HG03159 (cell line): Measurements from ENCODE around the gene ACADVL.
A peak's percentile ranks its signal among the peaks of the same experiment; 100 is the strongest.

Experiments used
- ATAC-seq: cut with Tn5 transposase; IDR thresholded peaks from one replicate; pipeline ENCODE4 v1.9.1; 2021; ENCODE audit warnings: mild to moderate bottlenecking, moderate library complexity; ENCODE audit not compliant: unreplicated experiment

Gene ACADVL

GRCh38 chr17:7191069-7191468 lies 28.7 kb upstream of the ACADVL start:
- ATAC-seq = no peak

GRCh38 chr17:7191571-7192270 lies 28.0 kb upstream of the ACADVL start:
- no peak for ATAC-seq

GRCh38 chr17:7192271-7192937 lies 27.3 kb upstream of the ACADVL start:
- no peak for ATAC-seq

GRCh38 chr17:7195971-7196370 lies 23.8 kb upstream of the ACADVL start:
- ATAC-seq = no peak

GRCh38 chr17:7196651-7197401 lies 22.9 kb upstream of the ACADVL start:
- no peak for ATAC-seq

- ATAC-seq = no peak
Observed at GRCh38 chr17:7203391-7203790, 16.3 kb upstream of the ACADVL start.

GRCh38 chr17:7204336-7204735 lies 15.4 kb upstream of the ACADVL start:
- ATAC-seq = no peak

- ATAC-seq = peak; percentile 72
Observed at GRCh38 chr17:7204828-7205461, 14.8 kb upstream of the ACADVL start.

- ATAC-seq = no peak
Observed at GRCh38 chr17:7205561-7205960, 14.2 kb upstream of the ACADVL start.

GRCh38 chr17:7207120-7208001 lies 12.4 kb upstream of the ACADVL start:
- ATAC-seq = no peak

- ATAC-seq = no peak
Observed at GRCh38 chr17:7208027-7208571, 11.6 kb upstream of the ACADVL start.

- ATAC-seq = no peak
Observed at GRCh38 chr17:7208754-7209460, 10.8 kb upstream of the ACADVL start.

GRCh38 chr17:7211491-7212273 lies 8.1 kb upstream of the ACADVL start:
- no peak for ATAC-seq

- ATAC-seq = no peak
Observed at GRCh38 chr17:7213895-7214299, 5.8 kb upstream of the ACADVL start.

GRCh38 chr17:7214300-7215135 lies 5.2 kb upstream of the ACADVL start:
- peak; percentile 81 for ATAC-seq

GRCh38 chr17:7215136-7215638 lies 4.6 kb upstream of the ACADVL start:
- no peak for ATAC-seq

GRCh38 chr17:7215652-7216180 lies 4.0 kb upstream of the ACADVL start:
- no peak for ATAC-seq
